ENCODE data around the gene CGGBP1. TPM values are rescaled to one million over a fixed set of nuclear protein-coding genes. Genes with fewer than 3 reads are reported as not detected.

Gene CGGBP1
- total RNA-seq, 1 donor from 2014 or later, result 94.7 TPM

Other genes starting within 250 kb of the CGGBP1 start
- gene ZNF654, start 250 bp upstream of the CGGBP1 start, total RNA-seq, result 16.7 and 20.7 TPM in 2 replicates
- gene C3orf38, start 91.0 kb upstream of the CGGBP1 start, total RNA-seq, result 23.1 and 25.4 TPM in 2 replicates